ENCODE results near the gene PGM2.

DNA sequence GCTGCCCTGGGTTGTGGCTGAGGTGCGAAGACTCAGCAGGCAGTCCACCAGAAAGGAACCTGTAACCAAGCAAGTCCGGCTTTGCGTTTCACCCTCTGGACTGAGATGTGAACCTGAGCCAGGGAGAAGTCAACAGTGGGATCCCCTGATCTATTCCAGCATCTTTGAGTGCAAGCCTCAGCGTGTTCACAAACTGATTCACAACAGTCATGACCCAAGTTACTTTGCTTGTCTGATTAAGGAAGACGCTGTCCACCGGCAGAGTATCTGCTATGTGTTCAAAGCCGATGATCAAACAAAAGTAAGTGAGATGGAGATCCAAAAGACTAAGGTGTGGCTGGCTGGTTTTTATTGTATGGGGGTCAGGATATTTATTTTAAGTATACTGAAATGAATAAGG, 75.7 kb downstream of the PGM2 start:
- TF ChIP-seq, protein P1, sequence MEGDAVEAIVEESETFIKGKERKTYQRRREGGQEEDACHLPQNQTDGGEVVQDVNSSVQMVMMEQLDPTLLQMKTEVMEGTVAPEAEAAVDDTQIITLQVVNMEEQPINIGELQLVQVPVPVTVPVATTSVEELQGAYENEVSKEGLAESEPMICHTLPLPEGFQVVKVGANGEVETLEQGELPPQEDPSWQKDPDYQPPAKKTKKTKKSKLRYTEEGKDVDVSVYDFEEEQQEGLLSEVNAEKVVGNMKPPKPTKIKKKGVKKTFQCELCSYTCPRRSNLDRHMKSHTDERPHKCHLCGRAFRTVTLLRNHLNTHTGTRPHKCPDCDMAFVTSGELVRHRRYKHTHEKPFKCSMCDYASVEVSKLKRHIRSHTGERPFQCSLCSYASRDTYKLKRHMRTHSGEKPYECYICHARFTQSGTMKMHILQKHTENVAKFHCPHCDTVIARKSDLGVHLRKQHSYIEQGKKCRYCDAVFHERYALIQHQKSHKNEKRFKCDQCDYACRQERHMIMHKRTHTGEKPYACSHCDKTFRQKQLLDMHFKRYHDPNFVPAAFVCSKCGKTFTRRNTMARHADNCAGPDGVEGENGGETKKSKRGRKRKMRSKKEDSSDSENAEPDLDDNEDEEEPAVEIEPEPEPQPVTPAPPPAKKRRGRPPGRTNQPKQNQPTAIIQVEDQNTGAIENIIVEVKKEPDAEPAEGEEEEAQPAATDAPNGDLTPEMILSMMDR (conservative IDR thresholded peaks at IDR 0.05; ENCODE audit: low read length): no peak
- TF ChIP-seq EZH2phosphoT487 (IDR thresholded peaks at IDR 0.05; ENCODE audit: borderline replicate concordance, low read depth, low read length): no peak

All from OCI-LY7 (cell line).